Measurements from ENCODE around the gene ATP5F1C. TPM values are rescaled to one million over a fixed set of nuclear protein-coding genes. Genes with fewer than 3 reads are reported as not detected.

ATP5F1C gene
- total RNA-seq, 1 experiment from 2014 or later = 284 TPM

- BruUV-seq (replicated peaks) = no TSS peak
- H3K27me3 ChIP-seq (ENCODE audit: insufficient read depth, low read depth) = no peaks in the 10 kb centered on the region
- no peaks in the 10 kb centered on the region for H3K9me2 ChIP-seq (ENCODE audit: insufficient read depth)
- no peaks in the 10 kb centered on the region for H3K36me3 ChIP-seq (ENCODE audit: low read depth)
- intact Hi-C loops (cut with micrococcal nuclease; ENCODE audit: unreplicated experiment) = no loop called here
- H4K20me1 ChIP-seq (ENCODE audit: insufficient read depth) = no peaks in the 10 kb centered on the region
- H3K27ac ChIP-seq = no peak overlapping the region
- H3K4me2 ChIP-seq = no peak overlapping the region
- no peak overlapping the region for H2AFZ ChIP-seq
- no peaks in the 10 kb centered on the region for H3K79me2 ChIP-seq (ENCODE audit: low read depth)
- H3F3A ChIP-seq (ENCODE audit: insufficient read depth, low read depth) = no peaks in the 10 kb centered on the region
- TF ChIP-seq CTCF (conservative IDR thresholded peaks at IDR 0.05) (no peak), EZH2 (IDR thresholded peaks at IDR 0.05; ENCODE audit: low read depth) (no peak)
- H3K4me1 ChIP-seq (replicated peaks; ENCODE audit: insufficient read depth) = no peaks in the 10 kb centered on the region
- ChIA-PET CTCF (interaction anchor here (0.6 kb wide), 1 partner anchor 10 kb away, joined by 3 read pairs; no protein-coding TSS in a partner anchor), POLR2A (ENCODE audit: unreplicated experiment) (no interaction called here)
- DNase-seq = no peak
- H3K9me3 ChIP-seq (ENCODE audit: insufficient read depth, low read depth) = no peaks in the 10 kb centered on the region
- no peak overlapping the region for H3K4me3 ChIP-seq
Measured at GRCh38 chr10:7767209-7767608, 20.8 kb upstream of the ATP5F1C start.

DNA sequence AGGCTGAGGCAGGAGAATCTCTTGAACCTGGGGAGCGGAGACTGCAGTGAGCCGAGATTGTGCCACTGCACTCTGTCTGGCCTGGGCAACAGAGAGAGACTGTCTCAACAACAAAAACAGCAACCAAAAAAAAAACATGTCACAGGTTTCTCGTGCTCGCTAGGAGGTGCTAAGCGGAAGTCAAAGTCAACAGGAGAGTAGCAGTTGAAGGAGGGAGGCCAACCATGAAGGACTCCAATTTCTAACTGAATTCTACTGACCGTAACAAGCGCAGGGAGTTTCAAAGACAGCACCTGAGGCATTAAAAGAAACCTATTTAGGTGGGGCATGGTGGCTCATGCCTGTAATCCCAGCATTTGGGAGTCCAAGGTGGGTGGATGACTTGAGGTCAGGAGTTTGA lies 19.6 kb upstream of the ATP5F1C start:
- no peaks in the 10 kb centered on the region for H3K27me3 ChIP-seq (ENCODE audit: insufficient read depth, low read depth)
- H3K4me3 ChIP-seq = no peak overlapping the region
- intact Hi-C loops (cut with micrococcal nuclease; ENCODE audit: unreplicated experiment) = no loop called here
- TF ChIP-seq CTCF (conservative IDR thresholded peaks at IDR 0.05) (no peak), EZH2 (IDR thresholded peaks at IDR 0.05; ENCODE audit: low read depth) (no peak)
- no peaks in the 10 kb centered on the region for H3K36me3 ChIP-seq (ENCODE audit: low read depth)
- ChIA-PET CTCF (no interaction called here), POLR2A (ENCODE audit: unreplicated experiment) (no interaction called here)
- no peaks in the 10 kb centered on the region for H3K9me2 ChIP-seq (ENCODE audit: insufficient read depth)
- no peaks in the 10 kb centered on the region for H3F3A ChIP-seq (ENCODE audit: insufficient read depth, low read depth)
- H3K4me1 ChIP-seq (replicated peaks; ENCODE audit: insufficient read depth) = no peaks in the 10 kb centered on the region
- H3K79me2 ChIP-seq (ENCODE audit: low read depth) = no peaks in the 10 kb centered on the region
- H3K9me3 ChIP-seq (ENCODE audit: insufficient read depth, low read depth) = no peaks in the 10 kb centered on the region
- no TSS peak for BruUV-seq (replicated peaks)
- H4K20me1 ChIP-seq (ENCODE audit: insufficient read depth) = no peaks in the 10 kb centered on the region
- H3K4me2 ChIP-seq = no peak overlapping the region
- H2AFZ ChIP-seq = no peak overlapping the region
- no peak overlapping the region for H3K27ac ChIP-seq
- no peak for DNase-seq

DNA sequence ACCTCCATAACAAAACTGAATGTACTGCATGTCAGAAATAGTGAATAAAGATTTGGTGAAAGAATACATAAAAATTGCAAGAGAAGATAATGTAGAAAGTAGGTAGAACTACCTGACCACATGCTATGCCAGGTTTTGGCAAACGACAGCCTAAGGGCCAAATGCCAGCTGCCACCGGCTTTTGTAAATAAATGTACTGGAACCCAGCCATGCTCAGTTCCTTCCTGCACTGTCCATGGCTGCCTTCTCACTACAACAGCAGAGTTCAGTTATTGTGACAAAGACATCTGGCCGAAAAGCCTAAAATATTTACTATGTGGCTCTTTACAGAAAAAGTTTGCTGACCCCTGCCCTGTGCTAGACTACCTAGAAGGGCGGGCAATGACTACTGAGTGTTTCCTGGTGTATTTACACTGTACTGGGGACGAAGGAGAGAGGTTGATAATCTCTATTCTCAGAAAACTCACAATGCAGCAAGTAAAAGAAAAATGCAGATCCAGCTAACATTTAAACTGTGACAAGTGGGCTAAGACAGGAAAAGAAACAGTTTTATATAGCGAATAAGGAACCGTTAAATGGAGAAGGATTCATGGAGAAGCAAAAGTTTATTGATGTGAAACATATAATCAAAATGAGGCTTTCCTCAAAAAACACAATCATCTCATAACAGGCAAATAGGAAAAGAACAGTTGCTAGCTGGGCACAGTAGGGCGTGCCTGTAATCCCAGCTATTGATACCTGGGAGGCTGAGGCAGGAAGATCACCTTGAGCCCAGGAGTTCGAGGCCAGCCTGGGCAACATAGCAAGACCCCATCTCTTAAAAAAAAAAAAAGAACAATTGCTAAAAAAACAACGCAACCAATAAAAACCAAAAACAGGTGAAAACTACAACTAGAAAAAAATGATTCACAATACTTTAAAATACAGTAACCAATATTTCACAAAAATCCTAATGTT lies 13.9 kb upstream of the ATP5F1C start:
- TF ChIP-seq CTCF (conservative IDR thresholded peaks at IDR 0.05) = no peak
- TF ChIP-seq EZH2 (IDR thresholded peaks at IDR 0.05; ENCODE audit: low read depth) = no peak
- POLR2A ChIA-PET (ENCODE audit: unreplicated experiment) = no interaction called here
- CTCF ChIA-PET = no interaction called here
- Histone ChIP-seq H3K4me1 (replicated peaks; ENCODE audit: insufficient read depth) (no peaks in the 10 kb centered on the region), H3K27ac (no peak overlapping the region), H3F3A (ENCODE audit: insufficient read depth, low read depth) (no peaks in the 10 kb centered on the region), H4K20me1 (ENCODE audit: insufficient read depth) (no peaks in the 10 kb centered on the region), H3K79me2 (ENCODE audit: low read depth) (no peaks in the 10 kb centered on the region), H3K36me3 (ENCODE audit: low read depth) (no peaks in the 10 kb centered on the region), H3K9me2 (ENCODE audit: insufficient read depth) (no peaks in the 10 kb centered on the region), H3K27me3 (ENCODE audit: insufficient read depth, low read depth) (no peaks in the 10 kb centered on the region), H2AFZ (no peak overlapping the region), H3K4me3 (no peak overlapping the region), H3K9me3 (ENCODE audit: insufficient read depth, low read depth) (no peaks in the 10 kb centered on the region), H3K4me2 (no peak overlapping the region)
- DNase-seq = no peak
- BruUV-seq (replicated peaks) = no TSS peak
- intact Hi-C loops (cut with micrococcal nuclease; ENCODE audit: unreplicated experiment) = no loop called here
